ENCODE data around the gene C1QL4. TPM values are rescaled to one million over a fixed set of nuclear protein-coding genes. Genes with fewer than 3 reads are reported as not detected.

The C1QL4 gene
- total and polyA plus RNA-seq, 9 of the 15 experiments (the other 6 are each of a cell fraction or from before 2014, with no cell fraction given), result 0.08 to 2.1 (median 0.31) TPM

GRCh38 chr12:49362077-49362476, 25.1 kb upstream of the C1QL4 start (continued):
- TF ChIP-seq RREB1 (CRISPR knock-in tag; IDR thresholded peaks at IDR 0.05) (no peak), OTX1 (CRISPR knock-in tag; IDR thresholded peaks at IDR 0.05) (no peak)

- Histone ChIP-seq H3K27me3 (ENCODE audit: control insufficient read depth in 2 of 2, insufficient read depth in 2 of 2, low read length in 2 of 2) (no peaks in the 10 kb centered on the region), H3K27ac (ENCODE audit: extremely low read depth, low read depth, low read length) (no peak overlapping the region), H3K36me3 (ENCODE audit: control insufficient read depth, insufficient read depth, low read length) (no peaks in the 10 kb centered on the region), H3K9me3 (replicated peaks; ENCODE audit: control insufficient read depth, insufficient read depth, low read depth, low read length) (no peaks in the 10 kb centered on the region), H4K20me1 (replicated peaks; ENCODE audit: control insufficient read depth, insufficient read depth, low read length) (no peaks in the 10 kb centered on the region), H3K9ac (ENCODE audit: insufficient read depth in 1 of 2, low read depth in 2 of 2, low read length in 2 of 2) (no peak overlapping the region), H3K4me1 (replicated peaks in 1 of 2; ENCODE audit: control insufficient read depth in 2 of 2, insufficient read depth in 2 of 2, low read length in 2 of 2) (no peaks in the 10 kb centered on the region), H3K4me3 (no peak overlapping the region), H3K79me2 (ENCODE audit: control insufficient read depth, insufficient read depth, low read length) (no peaks in the 10 kb centered on the region), H3K4me2 (ENCODE audit: insufficient read depth, low read length) (no peak overlapping the region), H2AFZ (ENCODE audit: low read depth, low read length) (no peak overlapping the region), H3K9me1 (ENCODE audit: control insufficient read depth, insufficient read depth, low read length) (no peaks in the 10 kb centered on the region)
- WGBS (ENCODE audit: insufficient coverage, low coverage, missing lambda C conversion rate), result 29% methylated on average over 7 of the region's 7 CpGs
- TF ChIP-seq E2F5 (CRISPR knock-in tag; IDR thresholded peaks at IDR 0.05) (no peak), ATF1 (CRISPR knock-in tag; IDR thresholded peaks at IDR 0.05) (no peak), ATF1 (tag; IDR thresholded peaks at IDR 0.05) (no peak), RFX7 (CRISPR knock-in tag; IDR thresholded peaks at IDR 0.05) (no peak), CEBPG (CRISPR knock-in tag; IDR thresholded peaks at IDR 0.05) (no peak), CEBPG (tag; conservative IDR thresholded peaks at IDR 0.05 in 1 of 2, IDR thresholded peaks at IDR 0.05 in 1 of 2) (no peak), ASH1L (IDR thresholded peaks at IDR 0.05; ENCODE audit: borderline replicate concordance, low read depth, partially characterized antibody) (no peak)
- in situ Hi-C loops (cut with MboI), result loop anchor here (5.0 kb wide), 1 partner anchor 158 kb away; no protein-coding TSS in a partner anchor
- ChIA-PET POLR2A (interaction anchor here (1.7 to 2.7 kb wide), 3 partner anchors 151 to 155 kb away, joined by 5 to 14 read pairs (median 8); no protein-coding TSS in a partner anchor), CTCF (ENCODE audit: low intra/inter-chr PET ratio) (interaction anchor here (1.0 to 8.6 kb wide), 5 partner anchors 28 to 221 kb away, joined by 3 to 185 read pairs (median 19); no protein-coding TSS in a partner anchor)
- DNase-seq (ENCODE audit: extremely low read depth in 1 of 4, low spot score in 3 of 4) (no peak), FAIRE-seq (no peak), ATAC-seq (no peak)
- BruUV-seq (replicated peaks), result no TSS peak
- intact Hi-C loops (cut with micrococcal nuclease), result loop anchor here (10.0 kb wide), 1 partner anchor 345 kb away; the partner anchor contains the start of gene FMNL3
Measured at GRCh38 chr12:49359671-49360070, 22.7 kb upstream of the C1QL4 start.

All from K562 (cell line).